Effector memory CD8-positive, alpha-beta T cell (primary cell): ENCODE results near the gene APOL3.
"Not testable (repeated sequence)": the region's sequence is repeated elsewhere in the genome, so short reads cannot be mapped to it uniquely, and the experiment has no call there.

Experiments
- ATAC-seq: fragments of 150-1000 bp; cut with Tn5 transposase; replicated peaks from 2 replicates; pipeline ENCODE4 v1.10.0; 2021; ENCODE audit warnings: mild to moderate bottlenecking, moderate library complexity
- DNase-seq, 3 experiments: peaks; one replicate each; pipeline ENCODE4 v3.0.0; 2021
- H3K27ac Mint-ChIP-seq, 2 donors: one replicate each; pipeline ENCODE4 v1.8.0; 2022; ENCODE audit warnings: mild to moderate bottlenecking in 2 of 2, mixed read lengths in 2 of 2, moderate library complexity in 2 of 2
- H3K27me3 Mint-ChIP-seq, 2 donors: one replicate each; pipeline ENCODE4 v1.8.0; 2022; ENCODE audit warnings: mixed read lengths in 2 of 2
- H3K36me3 Mint-ChIP-seq: one replicate; pipeline ENCODE4 v1.8.0; 2022; ENCODE audit warnings: mild to moderate bottlenecking, moderate library complexity, mixed read lengths; ENCODE audit not compliant: insufficient read depth
- H3K4me1 Mint-ChIP-seq, 2 donors: one replicate each; pipeline ENCODE4 v1.8.0; 2022; ENCODE audit warnings: low read depth in 2 of 2, mixed read lengths in 2 of 2
- H3K4me3 Mint-ChIP-seq, 2 donors: one replicate each; pipeline ENCODE4 v1.8.0; 2022; ENCODE audit warnings: mild to moderate bottlenecking in 2 of 2, mixed read lengths in 2 of 2, moderate library complexity in 2 of 2
- H3K9me3 Mint-ChIP-seq, 2 donors: one replicate each; pipeline ENCODE4 v1.8.0; 2022; ENCODE audit warnings: mixed read lengths in 2 of 2

APOL3 gene

GRCh38 chr22:36131907-36132306 is 28.6 kb downstream of the APOL3 start:
- peaks cover 12% of the 10 kb centered on the region for H3K36me3 Mint-ChIP-seq
- no peak overlapping the region for H3K4me3 Mint-ChIP-seq
- H3K27ac Mint-ChIP-seq, result no peak overlapping the region
- DNase-seq (no peak), ATAC-seq (no peak)
- no peaks in the 10 kb centered on the region for H3K9me3 Mint-ChIP-seq
- H3K4me1 Mint-ChIP-seq, result peaks cover 0 to 15% of the 10 kb centered on the region in 2 donors
- no peaks in the 10 kb centered on the region for H3K27me3 Mint-ChIP-seq

DNA sequence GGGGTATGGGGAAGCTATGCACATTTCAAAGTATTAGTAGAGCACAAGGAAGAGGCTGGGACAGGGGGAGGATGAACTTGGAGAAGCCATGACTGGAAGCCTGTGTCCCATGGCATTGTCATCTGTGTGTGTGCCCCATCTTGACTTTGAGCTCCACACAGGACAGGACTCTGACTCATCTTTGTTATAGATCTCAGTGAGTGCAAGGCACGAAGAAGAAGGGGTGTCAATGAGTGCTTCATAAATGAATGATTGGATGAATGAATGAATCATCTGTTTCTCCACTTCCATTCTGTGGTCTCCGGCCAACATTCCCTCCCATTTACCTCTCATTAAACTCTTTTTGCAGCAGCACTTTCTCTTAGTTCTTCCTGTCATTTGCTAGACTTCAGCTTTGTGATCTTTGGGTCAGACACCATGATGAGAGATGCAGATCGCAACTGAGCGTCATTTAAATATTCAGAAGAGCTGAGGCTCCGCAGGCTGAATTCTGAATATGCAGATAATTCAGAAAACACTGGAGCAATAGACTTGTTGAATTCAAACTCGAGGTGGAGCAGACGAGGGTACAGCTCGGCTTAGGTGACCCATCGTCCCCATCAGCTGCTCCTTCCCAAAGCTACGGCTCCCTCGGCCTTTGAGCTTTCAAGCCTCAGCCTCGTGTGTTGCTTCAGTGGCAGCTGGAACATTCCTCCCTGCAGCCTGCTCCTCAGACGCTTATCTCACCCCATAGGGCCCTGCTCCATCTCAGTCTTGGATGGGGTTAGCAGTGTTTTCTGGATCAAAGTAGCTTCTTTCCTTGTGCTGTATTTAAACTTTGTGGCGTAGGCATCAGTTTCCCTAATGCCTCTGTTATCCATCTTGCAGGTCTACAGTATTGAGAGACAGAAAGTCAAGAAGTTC is 30.8 kb downstream of the APOL3 start:
- no peak for ATAC-seq
- no peak for DNase-seq
- Mint-ChIP-seq H3K36me3 (peaks cover 17% of the 10 kb centered on the region), H3K27me3 (no peaks in the 10 kb centered on the region), H3K4me1 (peaks cover 0 to 12% of the 10 kb centered on the region in 2 donors), H3K4me3 (no peak overlapping the region), H3K27ac (no peak overlapping the region), H3K9me3 (no peaks in the 10 kb centered on the region)

GRCh38 chr22:36129071-36129470 is 31.5 kb downstream of the APOL3 start:
- ATAC-seq (no peak), DNase-seq (no peak)
- Mint-ChIP-seq H3K4me1 (peaks cover 4 to 14% of the 10 kb centered on the region in 2 donors), H3K27me3 (no peaks in the 10 kb centered on the region), H3K4me3 (no peak overlapping the region), H3K27ac (peak overlapping the region in 1 of 2 donors; percentile 38), H3K9me3 (no peaks in the 10 kb centered on the region), H3K36me3 (peaks cover 21% of the 10 kb centered on the region)

DNA sequence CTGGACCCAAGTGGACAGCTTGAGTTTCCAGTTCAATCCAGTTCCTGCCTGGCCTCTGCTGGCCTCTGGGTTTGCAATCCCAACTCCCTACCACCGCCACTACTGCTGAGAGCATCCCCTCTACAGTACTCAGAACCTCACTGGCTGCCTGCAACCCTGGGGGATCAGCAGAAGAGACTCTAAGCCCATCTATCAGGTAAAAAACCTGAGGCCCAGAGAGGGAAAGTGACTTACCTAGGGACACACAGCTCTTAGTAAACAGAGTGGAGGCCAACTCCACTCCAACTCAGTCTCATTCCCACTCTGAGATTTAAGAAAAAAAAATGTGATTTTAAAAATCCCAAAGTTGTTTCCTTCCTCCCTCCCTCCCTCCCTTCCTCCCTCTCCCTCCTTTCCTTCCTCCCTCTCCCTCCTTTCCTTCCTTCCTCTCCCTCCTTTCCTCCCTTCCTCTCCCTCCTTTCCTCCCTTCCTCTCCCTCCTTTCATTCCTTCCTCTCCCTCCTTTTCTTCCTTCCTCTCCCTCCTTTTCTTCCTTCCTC is 34.5 kb downstream of the APOL3 start:
- ATAC-seq, result no peak
- peaks cover 2 to 11% of the 10 kb centered on the region in 2 donors for H3K4me1 Mint-ChIP-seq
- H3K27ac Mint-ChIP-seq, result no peak overlapping the region
- DNase-seq, result no peak
- no peak overlapping the region for H3K4me3 Mint-ChIP-seq
- H3K36me3 Mint-ChIP-seq, result peaks cover 16% of the 10 kb centered on the region
- no peaks in the 10 kb centered on the region for H3K27me3 Mint-ChIP-seq
- H3K9me3 Mint-ChIP-seq, result no peaks in the 10 kb centered on the region

DNA sequence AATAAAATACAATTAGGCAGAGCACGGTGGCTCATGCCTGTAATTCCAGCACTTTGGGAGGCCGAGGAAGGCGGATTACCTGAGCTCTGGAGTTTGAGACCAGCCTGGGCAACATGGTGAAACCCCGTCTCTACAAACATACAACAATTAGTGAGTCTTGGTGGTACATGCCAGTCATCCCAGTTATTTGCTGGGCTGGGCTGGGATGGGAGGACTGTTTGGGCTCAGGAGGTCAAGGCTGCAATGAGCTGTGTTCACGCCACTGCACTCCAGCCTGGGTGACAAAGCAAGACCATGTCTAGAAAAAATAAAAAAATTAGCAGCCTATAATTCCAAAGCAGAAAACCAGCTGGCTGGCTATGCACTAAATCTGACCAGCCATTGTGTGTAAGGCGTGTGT is 35.1 kb downstream of the APOL3 start:
- Mint-ChIP-seq H3K36me3 (peaks cover 13% of the 10 kb centered on the region), H3K9me3 (no peaks in the 10 kb centered on the region), H3K27me3 (no peaks in the 10 kb centered on the region), H3K27ac (no peak overlapping the region), H3K4me1 (peaks cover 2 to 11% of the 10 kb centered on the region in 2 donors), H3K4me3 (no peak overlapping the region)
- DNase-seq (no peak), ATAC-seq (no peak)

- Mint-ChIP-seq H3K4me3 (peak overlapping the region; percentile 73 to 77), H3K36me3 (peaks cover 13% of the 10 kb centered on the region), H3K9me3 (no peaks in the 10 kb centered on the region), H3K4me1 (peaks cover 2 to 11% of the 10 kb centered on the region in 2 donors), H3K27ac (peak overlapping the region; percentile 75 to 77), H3K27me3 (no peaks in the 10 kb centered on the region)
- DNase-seq (no peak), ATAC-seq (no peak)
Measured at GRCh38 chr22:36124666-36125065, 35.9 kb downstream of the APOL3 start.

GRCh38 chr22:36123673-36124630 is 36.6 kb downstream of the APOL3 start:
- no peaks in the 10 kb centered on the region for H3K27me3 Mint-ChIP-seq
- H3K4me1 Mint-ChIP-seq, result peaks cover 2 to 11% of the 10 kb centered on the region in 2 donors
- H3K9me3 Mint-ChIP-seq, result no peaks in the 10 kb centered on the region
- H3K36me3 Mint-ChIP-seq, result peaks cover 13% of the 10 kb centered on the region
- H3K4me3 Mint-ChIP-seq, result peak overlapping the region; percentile 73 to 77
- DNase-seq, result peak; percentile 86 to 91 (median 88)
- peak; percentile 98 for ATAC-seq
- H3K27ac Mint-ChIP-seq, result peak overlapping the region; percentile 75 to 77

DNA sequence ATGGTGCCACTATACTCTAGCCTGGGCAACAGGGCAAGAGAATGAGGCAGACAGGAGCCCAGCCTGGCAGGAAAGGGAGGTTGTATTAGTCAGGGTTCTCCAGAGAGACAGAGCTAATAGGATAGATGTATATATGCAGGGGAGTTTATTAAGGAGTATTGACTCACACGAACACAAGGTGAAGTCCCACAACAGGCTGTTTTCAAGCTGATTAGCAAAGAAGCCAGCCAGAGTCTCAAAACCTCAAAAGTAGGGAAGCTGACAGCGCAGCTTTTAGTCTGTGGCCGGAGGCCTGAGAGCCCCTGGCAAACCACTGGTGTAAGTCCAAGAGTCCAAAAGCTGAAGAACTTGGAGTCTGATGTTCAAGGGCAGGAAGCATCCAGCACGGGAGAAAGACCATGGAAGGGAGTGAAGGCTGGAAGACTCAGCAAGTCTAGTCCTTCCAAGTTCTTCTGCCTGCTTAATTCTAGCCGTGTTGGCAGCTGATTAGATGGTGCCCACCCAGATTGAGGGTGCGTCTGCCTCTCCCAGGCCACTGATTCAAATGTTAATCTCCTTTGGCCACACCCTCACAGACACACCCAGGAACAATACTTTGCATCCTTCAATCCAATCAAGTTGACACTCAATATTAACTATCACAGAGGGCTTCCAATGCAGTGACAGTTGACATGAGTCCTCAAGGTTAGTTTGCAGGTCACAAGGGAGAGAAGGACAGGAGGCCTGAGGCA is 39.8 kb downstream of the APOL3 start:
- H3K36me3 Mint-ChIP-seq, H3K27me3 Mint-ChIP-seq, H3K4me3 Mint-ChIP-seq, DNase-seq, ATAC-seq, H3K9me3 Mint-ChIP-seq, H3K27ac Mint-ChIP-seq: not testable (repeated sequence)
- H3K4me1 Mint-ChIP-seq, result peaks cover 2 to 11% of the 10 kb centered on the region in 2 donors

- no peak overlapping the region for H3K4me3 Mint-ChIP-seq
- peaks cover 4% of the 10 kb centered on the region for H3K36me3 Mint-ChIP-seq
- H3K27me3 Mint-ChIP-seq, result no peaks in the 10 kb centered on the region
- H3K4me1 Mint-ChIP-seq, result no peaks in the 10 kb centered on the region
- DNase-seq, result no peak
- no peak overlapping the region for H3K27ac Mint-ChIP-seq
- ATAC-seq, result no peak
- H3K9me3 Mint-ChIP-seq, result no peaks in the 10 kb centered on the region
Measured at GRCh38 chr22:36117053-36117554, 43.5 kb downstream of the APOL3 start.

DNA sequence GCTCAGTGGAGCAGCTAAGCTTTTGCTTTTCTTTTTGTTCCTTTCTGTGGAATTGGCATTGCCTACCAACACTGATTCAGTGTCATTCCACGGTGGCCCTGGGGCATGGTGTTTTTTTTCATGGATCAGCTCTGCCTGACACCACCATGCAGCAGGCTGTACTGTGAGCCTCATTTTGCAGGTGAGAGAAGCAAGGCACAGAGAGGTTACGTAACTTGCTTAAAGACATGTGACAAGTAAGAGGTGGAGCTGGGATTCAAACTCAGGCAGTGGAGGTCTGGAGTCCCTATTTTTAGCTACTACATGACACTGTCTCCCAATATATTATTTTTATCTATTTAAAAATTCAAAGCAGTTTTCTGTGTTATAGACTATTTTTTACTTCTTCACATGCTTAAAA is 44.4 kb downstream of the APOL3 start:
- DNase-seq, result no peak
- Mint-ChIP-seq H3K4me3 (no peak overlapping the region), H3K36me3 (peaks cover 4% of the 10 kb centered on the region), H3K9me3 (no peaks in the 10 kb centered on the region), H3K27me3 (no peaks in the 10 kb centered on the region), H3K27ac (no peak overlapping the region), H3K4me1 (no peaks in the 10 kb centered on the region)
- ATAC-seq, result no peak

- peaks cover 0 to 13% of the 10 kb centered on the region in 2 donors for H3K27me3 Mint-ChIP-seq
- no peak for DNase-seq
- H3K4me3 Mint-ChIP-seq, result no peak overlapping the region
- H3K9me3 Mint-ChIP-seq, result no peaks in the 10 kb centered on the region
- ATAC-seq, result no peak
- H3K4me1 Mint-ChIP-seq, result no peaks in the 10 kb centered on the region
- H3K36me3 Mint-ChIP-seq, result peaks cover 10% of the 10 kb centered on the region
- H3K27ac Mint-ChIP-seq, result no peak overlapping the region
Measured at GRCh38 chr22:36113121-36113520, 47.4 kb downstream of the APOL3 start.

DNA sequence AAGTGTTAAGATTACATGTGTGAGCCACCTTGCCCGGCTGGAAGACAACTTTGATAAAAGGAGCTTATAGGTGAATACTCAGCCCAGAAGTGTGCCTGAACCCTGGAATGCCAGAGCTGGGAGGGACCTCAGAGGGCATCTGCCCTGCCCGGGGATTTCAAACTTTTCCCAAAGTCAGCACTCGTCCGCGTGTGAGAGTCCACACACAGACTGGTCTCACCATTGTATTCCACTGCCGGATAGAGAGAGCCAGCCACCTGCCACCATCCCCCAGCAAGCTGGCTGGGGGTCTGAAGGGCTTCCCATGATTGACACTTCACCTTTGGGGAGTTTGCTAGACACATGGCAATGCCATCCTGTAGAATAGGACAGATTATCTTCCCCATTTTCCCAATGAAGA is 49.2 kb downstream of the APOL3 start:
- Mint-ChIP-seq H3K4me1 (no peaks in the 10 kb centered on the region), H3K36me3 (peaks cover 10% of the 10 kb centered on the region), H3K27ac (no peak overlapping the region), H3K9me3 (no peaks in the 10 kb centered on the region), H3K4me3 (no peak overlapping the region), H3K27me3 (peaks cover 15 to 30% of the 10 kb centered on the region in 2 donors)
- ATAC-seq (no peak), DNase-seq (no peak)
